K562 (cell line): ENCODE measurements around the gene ACACB. TPM values are rescaled to one million over a fixed set of nuclear protein-coding genes. Genes with fewer than 3 reads are reported as not detected.

Experiments used
- ATAC-seq: fragments of 200-7000 bp; cut with Tn5 transposase; 3 replicates; pipeline ENCODE4 v1.9.1; 2020; ENCODE audit warnings: moderate library complexity
- BruUV-seq: library from RNA; stranded (reverse); fragments of 400-500 nt; replicated peaks from 2 replicates; lab custom pipeline; 2021; lab: Mats Ljungman, UMichigan
- CTCF ChIA-PET: fragments of 300-600 bp; formaldehyde crosslinking; extraction: SDS; loops from one replicate; lab custom pipeline; 2021; ENCODE audit warnings: low intra/inter-chr PET ratio; lab: Yijun Ruan, JAX
- POLR2A ChIA-PET: fragments of 300-600, 350-650 bp; sonication (Branson Sonifier 250); formaldehyde crosslinking; extraction: SDS; loops from one replicate; lab custom pipeline; 2021; ENCODE audit warnings: antibody characterized with exemption, inconsistent platforms; lab: Yijun Ruan, JAX
- DNase-seq, 4 experiments: peaks; one replicate each; pipeline versions ENCODE4 v3.0.0 to v3.0.0-alpha.2; 2011 to 2018; ENCODE audit warnings: low spot score in 3 of 4, mixed read lengths in 3 of 4; ENCODE audit errors: extremely low read depth in 1 of 4
- FAIRE-seq: peaks from 2 replicates; lab custom pipeline; 2011; peaks lifted over from hg19 to GRCh38; lab: Jason Lieb, UNC
- H2AFZ ChIP-seq: 2 replicates; pipeline ENCODE4 v1.6.0; 2011; ENCODE audit warnings: low read depth, low read length, control low read depth, inconsistent platforms
- H3K27ac ChIP-seq: fragments of 200-600 bp; 3 replicates; pipeline ENCODE4 v1.8.0; 2011; ENCODE audit warnings: low read depth, mild to moderate bottlenecking, control low read depth, inconsistent platforms, low read length, moderate library complexity, mixed read lengths; ENCODE audit errors: extremely low read depth
- H3K27me3 ChIP-seq, 2 experiments: fragments of 300-600 bp in 1 of 2; 2 replicates in 1 of 2; 3 replicates in 1 of 2; pipeline versions ENCODE4 v1.6.0 to v1.8.0; 2011; ENCODE audit warnings: inconsistent platforms in 2 of 2, low read length in 2 of 2, mild to moderate bottlenecking in 1 of 2, mixed read lengths in 1 of 2, moderate library complexity in 1 of 2; ENCODE audit not compliant: control insufficient read depth in 2 of 2, insufficient read depth in 2 of 2
- H3K36me3 ChIP-seq: fragments of 300-600 bp; 3 replicates; pipeline ENCODE4 v1.8.0; 2011; ENCODE audit warnings: mild to moderate bottlenecking, low read length, inconsistent platforms; ENCODE audit not compliant: control insufficient read depth, insufficient read depth
- H3K4me1 ChIP-seq, 2 experiments: fragments of 200-600 bp in 1 of 2; replicated peaks in 1 of 2; 2 replicates in 1 of 2; 3 replicates in 1 of 2; pipeline versions ENCODE4 v1.5.1 to v1.8.0; 2011; ENCODE audit warnings: inconsistent platforms in 2 of 2, low read length in 2 of 2, mild to moderate bottlenecking in 1 of 2, mixed read lengths in 1 of 2, moderate library complexity in 1 of 2; ENCODE audit not compliant: control insufficient read depth in 2 of 2, insufficient read depth in 2 of 2
- H3K4me2 ChIP-seq: 2 replicates; pipeline ENCODE4 v1.6.1; 2011; ENCODE audit warnings: low read length, control low read depth, inconsistent platforms, mixed read lengths; ENCODE audit not compliant: insufficient read depth
- H3K4me3 ChIP-seq: fragments of 200-600 bp; sonication (generic), shearing (Covaris generic); 2 replicates; pipeline ENCODE4 v1.5.1; 2016; ENCODE audit warnings: control low read depth, inconsistent platforms
- H3K79me2 ChIP-seq: fragments of 200-600 bp; 3 replicates; pipeline ENCODE4 v1.8.0; 2011; ENCODE audit warnings: low read length, inconsistent platforms; ENCODE audit not compliant: control insufficient read depth, insufficient read depth
- H3K9ac ChIP-seq, 2 experiments: 2 replicates each; pipeline versions ENCODE4 v1.6.0 to v1.6.1; 2011; ENCODE audit warnings: low read depth in 2 of 2, low read length in 2 of 2, control low read depth in 1 of 2, inconsistent platforms in 1 of 2, mild to moderate bottlenecking in 1 of 2, mixed read lengths in 1 of 2; ENCODE audit not compliant: insufficient read depth in 1 of 2
- H3K9me1 ChIP-seq: one replicate; pipeline ENCODE4 v1.6.0; 2011; ENCODE audit warnings: inconsistent platforms, mild to moderate bottlenecking, low read length, moderate library complexity; ENCODE audit not compliant: control insufficient read depth, insufficient read depth
- H3K9me3 ChIP-seq: replicated peaks from 2 replicates; pipeline ENCODE4 v1.5.1; 2011; ENCODE audit warnings: low read depth, low read length, inconsistent platforms; ENCODE audit not compliant: control insufficient read depth, insufficient read depth
- H4K20me1 ChIP-seq: replicated peaks from 2 replicates; pipeline ENCODE4 v1.6.1; 2011; ENCODE audit warnings: low read length, inconsistent platforms, mixed read lengths; ENCODE audit not compliant: control insufficient read depth, insufficient read depth
- JUN ChIP-seq, 2 experiments: sonication (generic) in 1 of 2; formaldehyde crosslinking in 1 of 2; IDR thresholded peaks; 2 replicates each; pipeline versions ENCODE4 v1.6.1 to v1.8.0; 2012 to 2022; ENCODE audit warnings: borderline replicate concordance in 2 of 2, mild to moderate bottlenecking in 2 of 2, improper control_type of control experiment in 1 of 2, low read depth in 1 of 2, low read length in 1 of 2, missing genetic modification reagents in 1 of 2
- WGBS: fragments of 100-300 bp; shearing (Covaris generic); methylation state at CpG from one replicate; pipeline ENCODE4 v1.1.6; 2016; ENCODE audit warnings: low coverage, mixed read lengths; ENCODE audit not compliant: insufficient coverage; ENCODE audit errors: missing lambda C conversion rate; 5-methylcytosine and 5-hydroxymethylcytosine counted together
- in situ Hi-C: fragments of 300-500 bp; cut with MboI; formaldehyde crosslinking; loops from 4 replicates; pipeline ENCODE4 v1.15.0; 2018; ENCODE audit warnings: inconsistent platforms, mixed read lengths
- intact Hi-C: fragments of 100-400 bp; cut with micrococcal nuclease; formaldehyde crosslinking; loops from 2 replicates; pipeline ENCODE4 v1.14.2; 2022
- polyA plus RNA-seq, 8 experiments: library from polyadenylated mRNA; depleted of rRNA in 4 of 8; stranded (reverse) in 5 of 8; unstranded in 3 of 8; fragments of >200 nt; fragmentation: Nextera tagmentation in 2 of 8; fragmentation: Illumina TruSeq in 1 of 8; extraction: Ambion mirVana in 2 of 8; extraction: Trizol in 1 of 8; gene quantifications; 2 replicates each; pipeline versions ENCODE4 v1.2.1 to v1.2.3, GENCODE V29; 2011 to 2014; ENCODE audit warnings: inconsistent platforms in 1 of 8, missing spikeins in 1 of 8
- total RNA-seq, 7 experiments: library from RNA; depleted of rRNA in 6 of 7; stranded (reverse); fragments of >200 nt in 6 of 7; fragmentation: Illumina TruSeq in 2 of 7; extraction: Trizol in 2 of 7; gene quantifications; 2 replicates each; pipeline versions ENCODE4 v1.2.1 to v1.2.3, GENCODE V29; 2011 to 2021; ENCODE audit warnings: low replicate concordance in 1 of 7
- TF ChIP-seq, protein P1 (sequence below): fragments of 250-450 bp; sonication (Bioruptor Pico); IDR thresholded peaks from 2 replicates; pipeline ENCODE4 v1.8.0; 2022; ENCODE audit warnings: moderate library complexity, mild to moderate bottlenecking, inconsistent platforms
- TF ChIP-seq, protein P2 (sequence below): fragments of 250-450 bp; sonication (Bioruptor Pico); IDR thresholded peaks from 2 replicates; pipeline ENCODE4 v1.8.0; 2022; ENCODE audit warnings: moderate library complexity, mild to moderate bottlenecking, inconsistent platforms

Gene ACACB
- total and polyA plus RNA-seq, 9 of the 15 experiments (the other 6 are each of a cell fraction or from before 2014, with no cell fraction given): 0.10 to 2.5 (median 0.83) TPM

DNA sequence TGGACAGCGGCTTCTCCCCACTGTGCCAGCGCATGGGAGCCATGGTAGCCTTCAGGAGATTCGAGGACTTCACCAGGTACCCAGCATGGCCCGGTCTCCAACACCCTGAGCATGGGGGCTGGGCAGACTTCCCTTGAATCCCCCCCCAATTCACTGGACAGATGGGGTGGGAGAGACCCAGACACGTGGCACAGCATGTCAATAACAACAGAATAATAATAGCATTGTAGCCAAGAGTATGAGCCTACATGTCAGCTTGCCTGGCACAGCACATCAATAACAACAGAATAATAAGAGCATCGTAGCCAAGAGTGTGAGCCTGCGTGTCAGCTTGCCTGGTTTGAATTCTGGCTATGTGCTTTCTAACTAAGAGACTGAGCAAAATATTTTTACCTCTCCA lies 116.3 kb downstream of the ACACB start:
- WGBS: 2% methylated on average over 7 of the region's 7 CpGs
- TF ChIP-seq, protein P1, sequence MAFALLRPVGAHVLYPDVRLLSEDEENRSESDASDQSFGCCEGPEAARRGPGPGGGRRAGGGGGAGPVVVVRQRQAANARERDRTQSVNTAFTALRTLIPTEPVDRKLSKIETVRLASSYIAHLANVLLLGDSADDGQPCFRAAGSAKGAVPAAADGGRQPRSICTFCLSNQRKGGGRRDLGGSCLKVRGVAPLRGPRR (CRISPR knock-in tag): no peak
- TF ChIP-seq JUN (IDR thresholded peaks at IDR 0.05; ENCODE audit: borderline replicate concordance, low read depth, low read length): no peak
- no peak for TF ChIP-seq JUN (CRISPR knock-in tag; IDR thresholded peaks at IDR 0.05; ENCODE audit: borderline replicate concordance)
- TF ChIP-seq, protein P2, sequence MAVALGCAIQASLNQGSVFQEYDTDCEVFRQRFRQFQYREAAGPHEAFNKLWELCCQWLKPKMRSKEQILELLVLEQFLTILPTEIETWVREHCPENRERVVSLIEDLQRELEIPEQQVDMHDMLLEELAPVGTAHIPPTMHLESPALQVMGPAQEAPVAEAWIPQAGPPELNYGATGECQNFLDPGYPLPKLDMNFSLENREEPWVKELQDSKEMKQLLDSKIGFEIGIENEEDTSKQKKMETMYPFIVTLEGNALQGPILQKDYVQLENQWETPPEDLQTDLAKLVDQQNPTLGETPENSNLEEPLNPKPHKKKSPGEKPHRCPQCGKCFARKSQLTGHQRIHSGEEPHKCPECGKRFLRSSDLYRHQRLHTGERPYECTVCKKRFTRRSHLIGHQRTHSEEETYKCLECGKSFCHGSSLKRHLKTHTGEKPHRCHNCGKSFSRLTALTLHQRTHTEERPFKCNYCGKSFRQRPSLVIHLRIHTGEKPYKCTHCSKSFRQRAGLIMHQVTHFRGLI (CRISPR knock-in tag): no peak
- TF ChIP-seq, all 486 proteins: peak for 0
- BruUV-seq: no TSS peak
- Histone ChIP-seq H3K4me1 (no peaks in the 10 kb centered on the region), H3K4me2 (no peak overlapping the region), H3K36me3 (no peaks in the 10 kb centered on the region), H3K9me1 (no peaks in the 10 kb centered on the region), H3K4me3 (no peak overlapping the region), H2AFZ (no peak overlapping the region), H3K27me3 (peaks cover 15 to 51% of the 10 kb centered on the region in 2 experiments), H3K27ac (no peak overlapping the region), H4K20me1 (0 out of 2 replicates have a peak, but pooled peaks cover 11% of the 10 kb centered on the region), H3K9me3 (no peaks in the 10 kb centered on the region), H3K9ac (no peak overlapping the region), H3K79me2 (no peaks in the 10 kb centered on the region)
- no peak for FAIRE-seq
- ChIA-PET POLR2A (interaction anchor here (0.6 to 1.2 kb wide), 3 partner anchors 33 to 282 kb away, joined by 3 to 4 read pairs (median 3); no protein-coding TSS in a partner anchor), CTCF (no interaction called here)
- intact Hi-C loops: no loop called here
- no peak for ATAC-seq
- DNase-seq: no peak
- in situ Hi-C loops: no loop called here
